GM08714 (cell line): ENCODE measurements around the gene CTIF.
"Not testable (repeated sequence)": the region's sequence is repeated elsewhere in the genome, so short reads cannot be mapped to it uniquely, and the experiment has no call there.

Experiments
- H3K4me3 ChIP-seq: fragments of 200-500 bp; sonication (Bioruptor generic); 2 replicates; pipeline ENCODE4 v1.5.1; 2014; ENCODE audit warnings: mild to moderate bottlenecking, low read length, inconsistent platforms
- ZNF274 ChIP-seq: IDR thresholded peaks from 2 replicates; pipeline ENCODE4 v1.6.1; 2012; ENCODE audit warnings: mild to moderate bottlenecking, low read depth, low read length

CTIF gene

GRCh38 chr18:48859311-48860268, 320.8 kb downstream of the CTIF start:
- TF ChIP-seq ZNF274: no peak
- H3K4me3 ChIP-seq: no peak overlapping the region

- TF ChIP-seq ZNF274: no peak
- H3K4me3 ChIP-seq: no peak overlapping the region
These were observed 321.7 kb downstream of the CTIF start for GRCh38 chr18:48860269-48861180.

GRCh38 chr18:48861181-48861708, 322.4 kb downstream of the CTIF start:
- no peak overlapping the region for H3K4me3 ChIP-seq
- TF ChIP-seq ZNF274: no peak

GRCh38 chr18:48862132-48862531, 323.3 kb downstream of the CTIF start:
- no peak overlapping the region for H3K4me3 ChIP-seq
- no peak for TF ChIP-seq ZNF274

- TF ChIP-seq ZNF274: no peak
- no peak overlapping the region for H3K4me3 ChIP-seq
These were observed 323.9 kb downstream of the CTIF start for GRCh38 chr18:48862678-48863270.

GRCh38 chr18:48863432-48864065, 324.7 kb downstream of the CTIF start:
- no peak for TF ChIP-seq ZNF274
- H3K4me3 ChIP-seq: no peak overlapping the region

- no peak overlapping the region for H3K4me3 ChIP-seq
- no peak for TF ChIP-seq ZNF274
These were observed 326.0 kb downstream of the CTIF start for GRCh38 chr18:48864876-48865275.

- no peak overlapping the region for H3K4me3 ChIP-seq
- no peak for TF ChIP-seq ZNF274
These were observed 327.4 kb downstream of the CTIF start for GRCh38 chr18:48866028-48866733.

- no peak for TF ChIP-seq ZNF274
- H3K4me3 ChIP-seq: no peak overlapping the region
These were observed 328.0 kb downstream of the CTIF start for GRCh38 chr18:48866856-48867255.

GRCh38 chr18:48867978-48868377, 329.1 kb downstream of the CTIF start:
- TF ChIP-seq ZNF274: no peak

GRCh38 chr18:48868468-48869466, 329.9 kb downstream of the CTIF start:
- no peak for TF ChIP-seq ZNF274
- H3K4me3 ChIP-seq: no peak overlapping the region; the same call in 1 of the 2 replicates

More at GRCh38 chr18:48867978-48868377, 329.1 kb downstream of the CTIF start:
- no peak overlapping the region for H3K4me3 ChIP-seq

- no peak overlapping the region for H3K4me3 ChIP-seq
- TF ChIP-seq ZNF274: no peak
These were observed 330.8 kb downstream of the CTIF start for GRCh38 chr18:48869591-48869990.

GRCh38 chr18:48870926-48871325, 332.1 kb downstream of the CTIF start:
- H3K4me3 ChIP-seq: not testable (repeated sequence)
